GM12878 (cell line): ENCODE measurements around the gene NACC1. TPM values are rescaled to one million over a fixed set of nuclear protein-coding genes. Genes with fewer than 3 reads are reported as not detected.
"Not testable (repeated sequence)": the region's sequence is repeated elsewhere in the genome, so short reads cannot be mapped to it uniquely, and the experiment has no call there.

ENCODE experiments used
- ATAC-seq: fragments of 200-7000 bp; cut with Tn5 transposase; 3 replicates; pipeline ENCODE4 v1.9.1; 2020; ENCODE audit warnings: mild to moderate bottlenecking, moderate library complexity
- BruUV-seq: library from RNA; stranded (reverse); fragments of 400-500 nt; replicated peaks from 2 replicates; lab custom pipeline; 2021; lab: Mats Ljungman, UMichigan
- CTCF ChIA-PET: fragments of 300-600 bp; sonication (Branson Sonifier 250); formaldehyde crosslinking; extraction: SDS; loops from one replicate; lab custom pipeline; 2021; ENCODE audit warnings: inconsistent platforms; lab: Yijun Ruan, JAX
- POLR2A ChIA-PET: fragments of 350-600 bp; formaldehyde crosslinking; extraction: SDS; loops from one replicate; lab custom pipeline; 2021; ENCODE audit warnings: inconsistent platforms; lab: Charles Lee
- RAD21 ChIA-PET: fragments of 300-600 bp; sonication (Branson Sonifier 250); formaldehyde crosslinking; loops from one replicate; lab custom pipeline; 2023; ENCODE audit warnings: antibody characterized with exemption; ENCODE audit not compliant: unreplicated experiment; lab: Charles Lee
- SMC1A ChIA-PET: fragments of 300-600 bp; sonication (Branson Sonifier 250); formaldehyde crosslinking; loops from one replicate; lab custom pipeline; 2023; ENCODE audit not compliant: unreplicated experiment, uncharacterized antibody; lab: Charles Lee
- DNase-seq: peaks from one replicate; pipeline ENCODE4 v3.0.0-alpha.2; 2011; ENCODE audit warnings: low read depth, low spot score
- FAIRE-seq: peaks from 3 replicates; lab custom pipeline; 2011; peaks lifted over from hg19 to GRCh38; lab: Jason Lieb, UNC
- H2AFZ ChIP-seq: 2 replicates; pipeline ENCODE4 v1.6.0; 2011; ENCODE audit warnings: low read depth, low read length, control low read depth; ENCODE audit not compliant: control insufficient read depth
- H3K27ac ChIP-seq: 2 replicates; pipeline ENCODE4 v1.5.1; 2011; ENCODE audit warnings: control low read depth; ENCODE audit not compliant: control insufficient read depth, insufficient read depth
- H3K27me3 ChIP-seq, 2 experiments: replicated peaks in 1 of 2; 2 replicates each; pipeline versions ENCODE4 v1.6.0 to v1.6.1; 2011; ENCODE audit warnings: low read length in 1 of 2; ENCODE audit not compliant: control insufficient read depth in 2 of 2, insufficient read depth in 2 of 2
- H3K36me3 ChIP-seq, 2 experiments: 2 replicates each; pipeline ENCODE4 v1.5.1; 2011; ENCODE audit warnings: low read length in 1 of 2; ENCODE audit not compliant: control insufficient read depth in 2 of 2, insufficient read depth in 2 of 2
- H3K4me1 ChIP-seq: 2 replicates; pipeline ENCODE4 v1.6.1; 2011; ENCODE audit warnings: mild to moderate bottlenecking, low read length, moderate library complexity, mixed read lengths; ENCODE audit not compliant: control insufficient read depth, insufficient read depth
- H3K4me2 ChIP-seq: 2 replicates; pipeline ENCODE4 v1.6.0; 2011; ENCODE audit warnings: control low read depth; ENCODE audit not compliant: control insufficient read depth, insufficient read depth
- H3K4me3 ChIP-seq: fragments of 200-600 bp; sonication (generic); 2 replicates; pipeline ENCODE4 v1.5.1; 2016
- H3K79me2 ChIP-seq: 2 replicates; pipeline ENCODE4 v1.6.0; 2011; ENCODE audit warnings: low read length; ENCODE audit not compliant: control insufficient read depth, insufficient read depth
- H3K9ac ChIP-seq: 2 replicates; pipeline ENCODE4 v1.8.0; 2011; ENCODE audit warnings: low read length, control low read depth, mixed read lengths; ENCODE audit not compliant: control insufficient read depth, insufficient read depth
- H3K9me3 ChIP-seq: replicated peaks from 3 replicates; pipeline ENCODE4 v1.5.1; 2011; ENCODE audit warnings: mild to moderate bottlenecking, low read length; ENCODE audit not compliant: control insufficient read depth, insufficient read depth
- H4K20me1 ChIP-seq: 2 replicates; pipeline ENCODE4 v1.6.0; 2011; ENCODE audit not compliant: control insufficient read depth, insufficient read depth
- BCL11A ChIP-seq: IDR thresholded peaks from 2 replicates; pipeline ENCODE4 v1.6.1; 2011; ENCODE audit warnings: low read depth, low read length
- GABPA ChIP-seq: IDR thresholded peaks from 2 replicates; pipeline ENCODE4 v1.6.1; 2014; ENCODE audit warnings: antibody characterized with exemption, low read depth, mild to moderate bottlenecking, inconsistent platforms
- POLR2AphosphoS2 ChIP-seq: IDR thresholded peaks from 2 replicates; pipeline ENCODE4 v1.6.1; 2011; ENCODE audit warnings: low read depth, mild to moderate bottlenecking, low read length, improper control_type of control experiment, moderate library complexity
- WGBS: methylation state at CpG from one replicate; pipeline ENCODE4 v1.1.6; 2016; ENCODE audit warnings: low lambda C conversion rate; ENCODE audit not compliant: insufficient replicate concordance, insufficient coverage; ENCODE audit errors: missing lambda C conversion rate; 5-methylcytosine and 5-hydroxymethylcytosine counted together
- in situ Hi-C: fragments of 300-500 bp; cut with MboI; formaldehyde crosslinking; loops from 9 replicates; pipeline ENCODE4 v1.14.3; 2018; ENCODE audit warnings: mixed read lengths
- intact Hi-C: fragments of 100-400 bp; cut with micrococcal nuclease; formaldehyde crosslinking; loops from one replicate; pipeline ENCODE4 v1.14.2; 2022; ENCODE audit not compliant: unreplicated experiment
- polyA plus RNA-seq, 11 experiments: library from polyadenylated mRNA; depleted of rRNA in 4 of 11; unstranded in 6 of 11; stranded (reverse) in 5 of 11; fragments of >200 nt; fragmentation: Nextera tagmentation in 4 of 11; fragmentation: Illumina TruSeq in 1 of 11; extraction: Ambion mirVana in 4 of 11; extraction: Trizol in 1 of 11; gene quantifications; 1 replicate in 1 of 11; 2 replicates in 10 of 11; pipeline versions ENCODE4 v1.2.1 to v1.2.3, GENCODE V29; 2011 to 2016; ENCODE audit warnings: inconsistent platforms in 2 of 11, missing spikeins in 2 of 11, low read depth in 1 of 11
- total RNA-seq, 4 experiments: library from RNA; depleted of rRNA in 3 of 4; stranded (reverse); fragments of >200 nt in 3 of 4; fragmentation: Illumina TruSeq in 1 of 4; extraction: Trizol in 1 of 4; gene quantifications; 2 replicates each; pipeline versions ENCODE4 v1.2.1 to v1.2.3, GENCODE V29; 2013 to 2021
- TF ChIP-seq, protein P1 (sequence below): IDR thresholded peaks from 2 replicates; pipeline ENCODE4 v1.6.1; 2011; ENCODE audit warnings: low read depth, low read length, improper control_type of control experiment, borderline replicate concordance

NACC1 gene
- total and polyA plus RNA-seq, 10 of the 15 experiments (the other 5 are each of a cell fraction or from before 2014, with no cell fraction given) = 0.18 to 120 (median 19.2) TPM

DNA sequence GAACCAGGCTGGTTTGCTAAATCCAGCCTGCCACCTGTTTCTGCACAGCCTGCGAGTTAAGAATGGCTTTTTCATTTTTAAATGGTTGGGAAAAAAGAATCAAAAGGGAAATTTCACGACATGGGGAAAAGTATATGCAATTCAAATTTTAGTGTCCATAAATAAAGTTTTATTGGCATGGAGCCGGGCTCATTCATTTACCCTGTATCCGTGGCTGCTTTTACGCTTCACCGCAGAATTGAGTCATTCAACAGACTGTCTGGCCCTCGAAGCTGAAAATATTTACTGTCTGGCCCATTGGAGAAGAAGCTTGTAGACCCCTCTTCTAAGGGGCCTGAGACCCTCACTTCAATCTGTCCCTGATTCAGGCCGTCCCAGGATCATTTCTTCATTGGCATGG is 58.3 kb downstream of the NACC1 start (continued):
- TF ChIP-seq POLR2AphosphoS2 (no peak), BCL11A (no peak), GABPA (no peak)
- TF ChIP-seq, protein P1, sequence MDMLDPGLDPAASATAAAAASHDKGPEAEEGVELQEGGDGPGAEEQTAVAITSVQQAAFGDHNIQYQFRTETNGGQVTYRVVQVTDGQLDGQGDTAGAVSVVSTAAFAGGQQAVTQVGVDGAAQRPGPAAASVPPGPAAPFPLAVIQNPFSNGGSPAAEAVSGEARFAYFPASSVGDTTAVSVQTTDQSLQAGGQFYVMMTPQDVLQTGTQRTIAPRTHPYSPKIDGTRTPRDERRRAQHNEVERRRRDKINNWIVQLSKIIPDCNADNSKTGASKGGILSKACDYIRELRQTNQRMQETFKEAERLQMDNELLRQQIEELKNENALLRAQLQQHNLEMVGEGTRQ = no peak

GRCh38 chr19:13177584-13177983 is 59.5 kb downstream of the NACC1 start:
- H3K79me2 ChIP-seq, in situ Hi-C loops, BruUV-seq, ATAC-seq, H3K4me3 ChIP-seq, FAIRE-seq, RAD21 ChIA-PET, H4K20me1 ChIP-seq, H3K9me3 ChIP-seq, H2AFZ ChIP-seq, H3K27ac ChIP-seq, intact Hi-C loops, H3K9ac ChIP-seq, H3K36me3 ChIP-seq, DNase-seq, H3K27me3 ChIP-seq, SMC1A ChIA-PET, H3K4me2 ChIP-seq: not testable (repeated sequence)
- POLR2A ChIA-PET = interaction anchor here (0.6 kb wide), 2 partner anchors 12 to 342 kb away, joined by 3 read pairs; no protein-coding TSS in a partner anchor
- CTCF ChIA-PET = interaction anchor here (1.1 kb wide), 1 partner anchor 9 kb away, joined by 6 read pairs; no protein-coding TSS in a partner anchor
- H3K4me1 ChIP-seq = peaks cover 23% of the 10 kb centered on the region
- 96% methylated on average over 5 of the region's 5 CpGs for WGBS

DNA sequence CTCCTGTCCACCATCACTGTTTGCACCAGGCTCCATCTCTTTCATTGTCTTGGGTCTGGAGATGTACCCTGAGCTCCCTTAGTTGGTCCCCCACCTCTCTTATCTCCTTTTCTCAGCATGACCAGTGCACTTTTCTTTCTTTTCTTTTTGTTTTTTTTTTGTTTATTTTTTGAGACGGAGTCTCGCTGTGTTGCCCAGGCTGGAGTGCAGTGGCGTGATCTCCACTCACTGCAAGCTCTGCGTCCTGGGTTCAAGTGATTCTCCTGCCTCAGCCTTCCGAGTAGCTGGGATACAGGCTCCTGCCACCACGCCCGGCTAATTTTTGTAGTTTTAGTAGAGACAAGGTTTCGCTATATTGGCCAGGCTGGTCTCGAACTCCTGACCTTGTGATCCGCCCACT is 60.2 kb downstream of the NACC1 start:
- SMC1A ChIA-PET, H4K20me1 ChIP-seq, H3K27me3 ChIP-seq, POLR2A ChIA-PET, DNase-seq, intact Hi-C loops, H2AFZ ChIP-seq, FAIRE-seq, BruUV-seq, H3K9me3 ChIP-seq, ATAC-seq, in situ Hi-C loops, H3K36me3 ChIP-seq, H3K9ac ChIP-seq, H3K4me2 ChIP-seq, RAD21 ChIA-PET, H3K79me2 ChIP-seq, H3K4me3 ChIP-seq, H3K27ac ChIP-seq: not testable (repeated sequence)
- CTCF ChIA-PET = interaction anchor here (0.8 kb wide), 1 partner anchor 23 kb away, joined by 3 read pairs; no protein-coding TSS in a partner anchor
- H3K4me1 ChIP-seq = peaks cover 18% of the 10 kb centered on the region
- 91% methylated on average over 10 of the region's 10 CpGs for WGBS
